ENCODE measurements around the gene BORCS8. TPM values are rescaled to one million over a fixed set of nuclear protein-coding genes. Genes with fewer than 3 reads are reported as not detected.

BORCS8 gene
- total and polyA plus RNA-seq, 2 of the 13 experiments (the other 11 are each of a cell fraction or from before 2014, with no cell fraction given), result 9.6 to 13.3 TPM

DNA sequence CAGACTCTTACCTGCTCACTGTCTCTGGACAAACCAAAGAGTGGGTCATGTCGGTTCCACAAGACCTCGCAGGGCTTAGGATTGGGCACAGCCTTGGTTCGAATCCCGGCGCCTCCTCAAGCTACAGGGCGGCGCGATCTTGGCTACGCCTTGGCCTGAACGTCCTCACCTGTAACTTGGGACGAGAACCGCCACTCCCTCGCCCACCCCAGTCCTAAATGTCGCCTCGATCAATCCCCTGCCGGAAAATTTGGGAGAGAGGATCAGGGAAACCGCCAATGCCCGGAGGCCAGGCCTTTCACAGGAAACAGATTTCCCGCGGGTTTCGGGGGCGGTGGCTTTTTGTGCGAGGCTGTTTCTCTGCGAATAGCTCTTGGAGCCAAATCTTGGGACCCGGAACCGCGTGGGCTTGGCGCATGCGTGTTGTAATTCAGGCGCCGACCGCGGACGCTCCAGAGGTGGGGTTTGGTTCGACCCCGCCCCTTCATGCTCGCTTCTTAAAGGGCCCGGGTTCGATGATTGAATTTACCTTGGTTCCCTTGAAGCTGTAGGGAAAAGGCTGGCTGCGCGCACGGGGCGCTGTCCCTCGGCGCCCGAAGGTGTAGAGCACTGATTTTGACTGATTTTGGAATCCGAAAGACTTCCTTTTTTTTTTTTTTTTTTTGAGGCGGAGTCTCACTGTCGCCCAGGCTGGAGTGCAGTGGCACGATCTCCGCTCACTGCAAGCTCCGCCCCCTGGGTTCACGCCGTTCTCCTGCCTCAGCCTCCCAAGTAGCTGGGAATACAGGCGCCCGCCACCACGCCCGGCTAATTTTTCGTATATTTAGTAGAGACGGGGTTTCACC lies 11.3 kb upstream of the BORCS8 start, which contains the start of gene NR2C2AP (continued):
- TF ChIP-seq, protein P1, sequence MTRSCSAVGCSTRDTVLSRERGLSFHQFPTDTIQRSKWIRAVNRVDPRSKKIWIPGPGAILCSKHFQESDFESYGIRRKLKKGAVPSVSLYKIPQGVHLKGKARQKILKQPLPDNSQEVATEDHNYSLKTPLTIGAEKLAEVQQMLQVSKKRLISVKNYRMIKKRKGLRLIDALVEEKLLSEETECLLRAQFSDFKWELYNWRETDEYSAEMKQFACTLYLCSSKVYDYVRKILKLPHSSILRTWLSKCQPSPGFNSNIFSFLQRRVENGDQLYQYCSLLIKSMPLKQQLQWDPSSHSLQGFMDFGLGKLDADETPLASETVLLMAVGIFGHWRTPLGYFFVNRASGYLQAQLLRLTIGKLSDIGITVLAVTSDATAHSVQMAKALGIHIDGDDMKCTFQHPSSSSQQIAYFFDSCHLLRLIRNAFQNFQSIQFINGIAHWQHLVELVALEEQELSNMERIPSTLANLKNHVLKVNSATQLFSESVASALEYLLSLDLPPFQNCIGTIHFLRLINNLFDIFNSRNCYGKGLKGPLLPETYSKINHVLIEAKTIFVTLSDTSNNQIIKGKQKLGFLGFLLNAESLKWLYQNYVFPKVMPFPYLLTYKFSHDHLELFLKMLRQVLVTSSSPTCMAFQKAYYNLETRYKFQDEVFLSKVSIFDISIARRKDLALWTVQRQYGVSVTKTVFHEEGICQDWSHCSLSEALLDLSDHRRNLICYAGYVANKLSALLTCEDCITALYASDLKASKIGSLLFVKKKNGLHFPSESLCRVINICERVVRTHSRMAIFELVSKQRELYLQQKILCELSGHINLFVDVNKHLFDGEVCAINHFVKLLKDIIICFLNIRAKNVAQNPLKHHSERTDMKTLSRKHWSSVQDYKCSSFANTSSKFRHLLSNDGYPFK (CRISPR knock-in tag; IDR thresholded peaks at IDR 0.05; ENCODE audit: borderline replicate concordance), result no peak
- TF ChIP-seq WIZ (CRISPR knock-in tag; IDR thresholded peaks at IDR 0.05) (peak; percentile 41; the same call in 1 of the 2 replicates), ZNF607 (CRISPR knock-in tag; IDR thresholded peaks at IDR 0.05; ENCODE audit: borderline replicate concordance) (no peak), SMARCE1 (IDR thresholded peaks at IDR 0.05; ENCODE audit: borderline replicate concordance) (no peak), TMF1 (CRISPR knock-in tag; IDR thresholded peaks at IDR 0.05; ENCODE audit: low read depth) (0 out of 2 replicates have a peak, but pooled peaks have one; percentile 24), ZFP82 (CRISPR knock-in tag; IDR thresholded peaks at IDR 0.05; ENCODE audit: borderline replicate concordance) (no peak), NCOA5 (CRISPR knock-in tag; IDR thresholded peaks at IDR 0.05) (no peak), ZNF331 (CRISPR knock-in tag; IDR thresholded peaks at IDR 0.05) (no peak), FOXM1 (CRISPR knock-in tag; IDR thresholded peaks at IDR 0.05) (no peak), HMGA1 (CRISPR knock-in tag; conservative IDR thresholded peaks at IDR 0.05) (no peak), NR2F6 (IDR thresholded peaks at IDR 0.05) (no peak), NR2F6 (CRISPR knock-in tag; IDR thresholded peaks at IDR 0.05) (no peak), DPF2 (CRISPR knock-in tag; IDR thresholded peaks at IDR 0.05; ENCODE audit: borderline replicate concordance, low read depth) (no peak), ZNF746 (CRISPR knock-in tag; IDR thresholded peaks at IDR 0.05) (no peak), ZNF460 (CRISPR knock-in tag; IDR thresholded peaks at IDR 0.05; ENCODE audit: borderline replicate concordance) (peak; percentile 97), FOXO1 (CRISPR knock-in tag; IDR thresholded peaks at IDR 0.05) (no peak), FOXC1 (CRISPR knock-in tag; IDR thresholded peaks at IDR 0.05; ENCODE audit: borderline replicate concordance) (no peak), MTA3 (CRISPR knock-in tag; IDR thresholded peaks at IDR 0.05) (no peak)
- TF ChIP-seq, protein P2, sequence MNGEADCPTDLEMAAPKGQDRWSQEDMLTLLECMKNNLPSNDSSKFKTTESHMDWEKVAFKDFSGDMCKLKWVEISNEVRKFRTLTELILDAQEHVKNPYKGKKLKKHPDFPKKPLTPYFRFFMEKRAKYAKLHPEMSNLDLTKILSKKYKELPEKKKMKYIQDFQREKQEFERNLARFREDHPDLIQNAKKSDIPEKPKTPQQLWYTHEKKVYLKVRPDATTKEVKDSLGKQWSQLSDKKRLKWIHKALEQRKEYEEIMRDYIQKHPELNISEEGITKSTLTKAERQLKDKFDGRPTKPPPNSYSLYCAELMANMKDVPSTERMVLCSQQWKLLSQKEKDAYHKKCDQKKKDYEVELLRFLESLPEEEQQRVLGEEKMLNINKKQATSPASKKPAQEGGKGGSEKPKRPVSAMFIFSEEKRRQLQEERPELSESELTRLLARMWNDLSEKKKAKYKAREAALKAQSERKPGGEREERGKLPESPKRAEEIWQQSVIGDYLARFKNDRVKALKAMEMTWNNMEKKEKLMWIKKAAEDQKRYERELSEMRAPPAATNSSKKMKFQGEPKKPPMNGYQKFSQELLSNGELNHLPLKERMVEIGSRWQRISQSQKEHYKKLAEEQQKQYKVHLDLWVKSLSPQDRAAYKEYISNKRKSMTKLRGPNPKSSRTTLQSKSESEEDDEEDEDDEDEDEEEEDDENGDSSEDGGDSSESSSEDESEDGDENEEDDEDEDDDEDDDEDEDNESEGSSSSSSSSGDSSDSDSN (CRISPR knock-in tag; IDR thresholded peaks at IDR 0.05), result no peak
- TF ChIP-seq, protein P3, sequence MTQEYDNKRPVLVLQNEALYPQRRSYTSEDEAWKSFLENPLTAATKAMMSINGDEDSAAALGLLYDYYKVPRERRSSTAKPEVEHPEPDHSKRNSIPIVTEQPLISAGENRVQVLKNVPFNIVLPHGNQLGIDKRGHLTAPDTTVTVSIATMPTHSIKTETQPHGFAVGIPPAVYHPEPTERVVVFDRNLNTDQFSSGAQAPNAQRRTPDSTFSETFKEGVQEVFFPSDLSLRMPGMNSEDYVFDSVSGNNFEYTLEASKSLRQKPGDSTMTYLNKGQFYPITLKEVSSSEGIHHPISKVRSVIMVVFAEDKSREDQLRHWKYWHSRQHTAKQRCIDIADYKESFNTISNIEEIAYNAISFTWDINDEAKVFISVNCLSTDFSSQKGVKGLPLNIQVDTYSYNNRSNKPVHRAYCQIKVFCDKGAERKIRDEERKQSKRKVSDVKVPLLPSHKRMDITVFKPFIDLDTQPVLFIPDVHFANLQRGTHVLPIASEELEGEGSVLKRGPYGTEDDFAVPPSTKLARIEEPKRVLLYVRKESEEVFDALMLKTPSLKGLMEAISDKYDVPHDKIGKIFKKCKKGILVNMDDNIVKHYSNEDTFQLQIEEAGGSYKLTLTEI (CRISPR knock-in tag; conservative IDR thresholded peaks at IDR 0.05), result no peak
- TF ChIP-seq, protein P4, sequence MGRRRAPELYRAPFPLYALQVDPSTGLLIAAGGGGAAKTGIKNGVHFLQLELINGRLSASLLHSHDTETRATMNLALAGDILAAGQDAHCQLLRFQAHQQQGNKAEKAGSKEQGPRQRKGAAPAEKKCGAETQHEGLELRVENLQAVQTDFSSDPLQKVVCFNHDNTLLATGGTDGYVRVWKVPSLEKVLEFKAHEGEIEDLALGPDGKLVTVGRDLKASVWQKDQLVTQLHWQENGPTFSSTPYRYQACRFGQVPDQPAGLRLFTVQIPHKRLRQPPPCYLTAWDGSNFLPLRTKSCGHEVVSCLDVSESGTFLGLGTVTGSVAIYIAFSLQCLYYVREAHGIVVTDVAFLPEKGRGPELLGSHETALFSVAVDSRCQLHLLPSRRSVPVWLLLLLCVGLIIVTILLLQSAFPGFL (CRISPR knock-in tag; IDR thresholded peaks at IDR 0.05), result no peak
- TF ChIP-seq, protein P5, sequence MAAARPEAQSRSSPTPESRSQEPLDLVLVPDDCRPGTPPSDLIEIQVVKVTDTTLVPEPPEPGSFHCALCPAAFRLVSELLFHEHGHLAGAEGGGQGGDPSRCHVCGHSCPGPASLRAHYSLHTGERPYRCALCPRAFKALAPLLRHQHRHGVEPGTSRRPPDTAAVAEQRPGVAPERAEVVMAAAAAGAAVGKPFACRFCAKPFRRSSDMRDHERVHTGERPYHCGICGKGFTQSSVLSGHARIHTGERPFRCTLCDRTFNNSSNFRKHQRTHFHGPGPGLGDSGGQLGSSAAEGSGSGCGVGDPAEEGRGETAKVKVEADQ (CRISPR knock-in tag; IDR thresholded peaks at IDR 0.05; ENCODE audit: borderline replicate concordance), result no peak
